K562 (cell line): ENCODE data around the gene VWA3A.

Source experiments
- CREB1 ChIP-seq, 2 experiments: sonication (generic) in 1 of 2; formaldehyde crosslinking in 1 of 2; IDR thresholded peaks; 2 replicates each; pipeline versions ENCODE4 v1.6.1 to v1.8.0; 2012 to 2022; ENCODE audit warnings: inconsistent platforms in 1 of 2, mild to moderate bottlenecking in 1 of 2, missing genetic modification reagents in 1 of 2, moderate library complexity in 1 of 2
- TSHZ1 ChIP-seq: fragments of 250-450 bp; sonication (Bioruptor Pico); IDR thresholded peaks from 2 replicates; pipeline ENCODE4 v1.4.0; 2020; ENCODE audit warnings: mild to moderate bottlenecking, moderate library complexity

- TF ChIP-seq CREB1 (IDR thresholded peaks at IDR 0.05) (no peak), CREB1 (CRISPR knock-in tag; IDR thresholded peaks at IDR 0.05) (no peak), TSHZ1 (no peak)
Observed at GRCh38 chr16:22124583-22125284, 32.4 kb downstream of the VWA3A start.
